ENCODE results near the gene ABCC3. TPM values are rescaled to one million over a fixed set of nuclear protein-coding genes. Genes with fewer than 3 reads are reported as not detected.

ABCC3 gene
- total RNA-seq, 4 donors from 2014 or later = 25.8 to 47.5 (median 35.2) TPM

DNA sequence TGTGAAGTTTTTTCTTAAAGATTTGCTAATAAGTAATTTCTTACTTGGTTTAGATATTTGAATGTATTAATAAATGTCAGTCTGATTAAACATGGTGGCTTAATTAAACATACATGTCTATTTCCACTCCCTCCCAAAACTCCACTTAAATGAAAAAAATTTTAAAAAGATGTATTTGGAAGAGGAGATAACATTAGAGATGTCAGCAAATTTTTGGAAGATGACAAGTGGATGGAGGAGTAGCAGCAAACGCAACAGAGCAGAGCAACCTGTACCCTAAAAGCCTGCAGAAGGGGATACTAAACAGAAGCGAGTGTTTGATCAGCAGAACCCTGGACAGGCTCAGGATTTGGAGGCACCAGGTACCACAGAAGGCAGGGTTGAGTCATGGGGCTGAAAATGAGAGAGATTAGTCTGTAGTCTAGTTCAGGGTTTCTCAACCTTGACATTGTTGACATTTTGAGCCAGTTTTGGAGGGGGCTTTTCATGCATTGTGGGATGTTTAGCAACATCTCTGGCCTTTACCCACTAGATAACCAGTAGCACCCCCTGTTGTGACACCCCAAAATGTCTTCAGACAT lies 102.5 kb downstream of the ABCC3 start:
- WGBS, 2 donors = 89 to 91% methylated on average over 2 of the region's 2 CpGs
- intact Hi-C loops (cut with DNase I; ENCODE audit: low total_unique reads) = no loop called here
- TF ChIP-seq, protein P1, sequence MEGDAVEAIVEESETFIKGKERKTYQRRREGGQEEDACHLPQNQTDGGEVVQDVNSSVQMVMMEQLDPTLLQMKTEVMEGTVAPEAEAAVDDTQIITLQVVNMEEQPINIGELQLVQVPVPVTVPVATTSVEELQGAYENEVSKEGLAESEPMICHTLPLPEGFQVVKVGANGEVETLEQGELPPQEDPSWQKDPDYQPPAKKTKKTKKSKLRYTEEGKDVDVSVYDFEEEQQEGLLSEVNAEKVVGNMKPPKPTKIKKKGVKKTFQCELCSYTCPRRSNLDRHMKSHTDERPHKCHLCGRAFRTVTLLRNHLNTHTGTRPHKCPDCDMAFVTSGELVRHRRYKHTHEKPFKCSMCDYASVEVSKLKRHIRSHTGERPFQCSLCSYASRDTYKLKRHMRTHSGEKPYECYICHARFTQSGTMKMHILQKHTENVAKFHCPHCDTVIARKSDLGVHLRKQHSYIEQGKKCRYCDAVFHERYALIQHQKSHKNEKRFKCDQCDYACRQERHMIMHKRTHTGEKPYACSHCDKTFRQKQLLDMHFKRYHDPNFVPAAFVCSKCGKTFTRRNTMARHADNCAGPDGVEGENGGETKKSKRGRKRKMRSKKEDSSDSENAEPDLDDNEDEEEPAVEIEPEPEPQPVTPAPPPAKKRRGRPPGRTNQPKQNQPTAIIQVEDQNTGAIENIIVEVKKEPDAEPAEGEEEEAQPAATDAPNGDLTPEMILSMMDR (IDR thresholded peaks at IDR 0.05) = no peak
- TF ChIP-seq POLR2A (IDR thresholded peaks at IDR 0.05) = no peak
- no peak overlapping the region for H3K4me3 ChIP-seq (ENCODE audit: low read depth, poor library complexity, severe bottlenecking)
- no peak for DNase-seq (ENCODE audit: low spot score in 2 of 2)

DNA sequence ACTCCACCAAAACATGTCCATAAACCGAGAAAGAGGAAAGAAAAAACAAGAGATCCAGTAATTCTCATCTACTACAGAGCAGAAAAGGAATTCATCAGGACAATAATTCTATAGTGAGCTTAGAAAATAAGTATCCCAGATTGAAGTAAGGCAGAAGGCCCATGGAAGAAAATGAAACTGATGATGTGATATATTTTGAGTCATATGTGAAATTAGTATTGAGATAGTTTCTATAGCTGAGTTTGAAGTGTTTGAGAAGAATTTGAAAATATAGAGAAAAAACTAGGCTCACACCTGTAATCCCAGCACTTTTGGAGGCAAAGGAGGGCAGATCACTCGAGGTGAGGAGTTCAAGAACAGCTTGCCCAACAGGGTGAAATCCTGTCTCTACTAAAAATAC lies 104.4 kb downstream of the ABCC3 start:
- DNase-seq (ENCODE audit: low spot score in 2 of 2) = no peak
- H3K4me3 ChIP-seq (ENCODE audit: low read depth, poor library complexity, severe bottlenecking) = no peak overlapping the region
- 78% methylated on average over 2 of the region's 2 CpGs for WGBS, 2 donors
- TF ChIP-seq POLR2A (IDR thresholded peaks at IDR 0.05) = no peak
- TF ChIP-seq, protein P1 (IDR thresholded peaks at IDR 0.05) = no peak
- intact Hi-C loops (cut with DNase I; ENCODE audit: low total_unique reads) = no loop called here

Other genes starting within 250 kb of the ABCC3 start
- gene LRRC59, start 237.4 kb upstream of the ABCC3 start, total RNA-seq = 10 to 100 TPM; 11.6 to 29.3 (median 24.2) TPM
- 100 to 1,000 TPM in 1 of 4 donors, 10 to 100 TPM in 3; 40.8 to 121 (median 64.3) TPM for gene ACSF2, start 208.7 kb upstream of the ABCC3 start, total RNA-seq
- 1 to 10 TPM; 3.2 to 8.2 (median 7.2) TPM for gene CHAD, start 166.0 kb upstream of the ABCC3 start, total RNA-seq
- 10 to 100 TPM; 21.5 to 40.5 (median 26.5) TPM for gene RSAD1, start 156.0 kb upstream of the ABCC3 start, total RNA-seq
- gene MYCBPAP, start 126.4 kb upstream of the ABCC3 start, total RNA-seq = 1 to 10 TPM in 1 of 4 donors, under 1 TPM in 3; 0.38 to 2.3 (median 0.54) TPM
- gene EPN3, start 102.1 kb upstream of the ABCC3 start, total RNA-seq = 100 to 1,000 TPM in 3 of 4 donors, 10 to 100 TPM in 1; 99.2 to 174 (median 115) TPM
- 10 to 100 TPM; 27.6 to 56.0 (median 40.6) TPM for gene SPATA20, start 87.7 kb upstream of the ABCC3 start, total RNA-seq
- gene CACNA1G, start 74.2 kb upstream of the ABCC3 start, total RNA-seq = 1 to 10 TPM; 1.3 to 3.1 (median 1.8) TPM
- gene ANKRD40, start 73.0 kb downstream of the ABCC3 start, total RNA-seq = 10 to 100 TPM; 22.4 to 31.1 (median 22.7) TPM
- gene LUC7L3, start 84.7 kb downstream of the ABCC3 start, total RNA-seq = 10 to 100 TPM; 31.6 to 70.2 (median 51.6) TPM
- not detected for gene ANKRD40CL, start 132.6 kb downstream of the ABCC3 start, total RNA-seq
- gene WFIKKN2, start 200.7 kb downstream of the ABCC3 start, total RNA-seq = under 1 TPM in 3 of 4 donors, not detected in 1; 0.26 to 0.61 (median 0.59) TPM
- 100 to 1,000 TPM; 130 to 156 (median 142) TPM for gene TOB1, start 231.5 kb downstream of the ABCC3 start, total RNA-seq

Data from lower leg skin (tissue), 4 donors.